K562 (cell line): ENCODE results near the gene GUCY2C. TPM values are rescaled to one million over a fixed set of nuclear protein-coding genes. Genes with fewer than 3 reads are reported as not detected.

Source experiments
- ATAC-seq: fragments of 200-7000 bp; cut with Tn5 transposase; 3 replicates; pipeline ENCODE4 v1.9.1; 2020; ENCODE audit warnings: moderate library complexity
- BruUV-seq: library from RNA; stranded (reverse); fragments of 400-500 nt; replicated peaks from 2 replicates; lab custom pipeline; 2021; lab: Mats Ljungman, UMichigan
- CTCF ChIA-PET: fragments of 300-600 bp; formaldehyde crosslinking; extraction: SDS; loops from one replicate; lab custom pipeline; 2021; ENCODE audit warnings: low intra/inter-chr PET ratio; lab: Yijun Ruan, JAX
- POLR2A ChIA-PET: fragments of 300-600, 350-650 bp; sonication (Branson Sonifier 250); formaldehyde crosslinking; extraction: SDS; loops from one replicate; lab custom pipeline; 2021; ENCODE audit warnings: antibody characterized with exemption, inconsistent platforms; lab: Yijun Ruan, JAX
- DNase-seq, 4 experiments: peaks; one replicate each; pipeline versions ENCODE4 v3.0.0 to v3.0.0-alpha.2; 2011 to 2018; ENCODE audit warnings: low spot score in 3 of 4, mixed read lengths in 3 of 4; ENCODE audit errors: extremely low read depth in 1 of 4
- FAIRE-seq: peaks from 2 replicates; lab custom pipeline; 2011; peaks lifted over from hg19 to GRCh38; lab: Jason Lieb, UNC
- H2AFZ ChIP-seq: 2 replicates; pipeline ENCODE4 v1.6.0; 2011; ENCODE audit warnings: low read depth, low read length, control low read depth, inconsistent platforms
- H3K27ac ChIP-seq: fragments of 200-600 bp; 3 replicates; pipeline ENCODE4 v1.8.0; 2011; ENCODE audit warnings: low read depth, mild to moderate bottlenecking, control low read depth, inconsistent platforms, low read length, moderate library complexity, mixed read lengths; ENCODE audit errors: extremely low read depth
- H3K27me3 ChIP-seq, 2 experiments: fragments of 300-600 bp in 1 of 2; 2 replicates in 1 of 2; 3 replicates in 1 of 2; pipeline versions ENCODE4 v1.6.0 to v1.8.0; 2011; ENCODE audit warnings: inconsistent platforms in 2 of 2, low read length in 2 of 2, mild to moderate bottlenecking in 1 of 2, mixed read lengths in 1 of 2, moderate library complexity in 1 of 2; ENCODE audit not compliant: control insufficient read depth in 2 of 2, insufficient read depth in 2 of 2
- H3K36me3 ChIP-seq: fragments of 300-600 bp; 3 replicates; pipeline ENCODE4 v1.8.0; 2011; ENCODE audit warnings: mild to moderate bottlenecking, low read length, inconsistent platforms; ENCODE audit not compliant: control insufficient read depth, insufficient read depth
- H3K4me1 ChIP-seq, 2 experiments: fragments of 200-600 bp in 1 of 2; replicated peaks in 1 of 2; 2 replicates in 1 of 2; 3 replicates in 1 of 2; pipeline versions ENCODE4 v1.5.1 to v1.8.0; 2011; ENCODE audit warnings: inconsistent platforms in 2 of 2, low read length in 2 of 2, mild to moderate bottlenecking in 1 of 2, mixed read lengths in 1 of 2, moderate library complexity in 1 of 2; ENCODE audit not compliant: control insufficient read depth in 2 of 2, insufficient read depth in 2 of 2
- H3K4me2 ChIP-seq: 2 replicates; pipeline ENCODE4 v1.6.1; 2011; ENCODE audit warnings: low read length, control low read depth, inconsistent platforms, mixed read lengths; ENCODE audit not compliant: insufficient read depth
- H3K4me3 ChIP-seq: fragments of 200-600 bp; sonication (generic), shearing (Covaris generic); 2 replicates; pipeline ENCODE4 v1.5.1; 2016; ENCODE audit warnings: control low read depth, inconsistent platforms
- H3K79me2 ChIP-seq: fragments of 200-600 bp; 3 replicates; pipeline ENCODE4 v1.8.0; 2011; ENCODE audit warnings: low read length, inconsistent platforms; ENCODE audit not compliant: control insufficient read depth, insufficient read depth
- H3K9ac ChIP-seq, 2 experiments: 2 replicates each; pipeline versions ENCODE4 v1.6.0 to v1.6.1; 2011; ENCODE audit warnings: low read depth in 2 of 2, low read length in 2 of 2, control low read depth in 1 of 2, inconsistent platforms in 1 of 2, mild to moderate bottlenecking in 1 of 2, mixed read lengths in 1 of 2; ENCODE audit not compliant: insufficient read depth in 1 of 2
- H3K9me1 ChIP-seq: one replicate; pipeline ENCODE4 v1.6.0; 2011; ENCODE audit warnings: inconsistent platforms, mild to moderate bottlenecking, low read length, moderate library complexity; ENCODE audit not compliant: control insufficient read depth, insufficient read depth
- H3K9me3 ChIP-seq: replicated peaks from 2 replicates; pipeline ENCODE4 v1.5.1; 2011; ENCODE audit warnings: low read depth, low read length, inconsistent platforms; ENCODE audit not compliant: control insufficient read depth, insufficient read depth
- H4K20me1 ChIP-seq: replicated peaks from 2 replicates; pipeline ENCODE4 v1.6.1; 2011; ENCODE audit warnings: low read length, inconsistent platforms, mixed read lengths; ENCODE audit not compliant: control insufficient read depth, insufficient read depth
- CTCF ChIP-seq, 3 experiments: IDR thresholded peaks in 2 of 3; conservative IDR thresholded peaks in 1 of 3; 2 replicates each; pipeline ENCODE4 v1.5.1; 2011 to 2012; ENCODE audit warnings: low read length in 3 of 3, mild to moderate bottlenecking in 3 of 3, control low read depth in 2 of 3, improper control_type of control experiment in 1 of 3, inconsistent platforms in 1 of 3, low read depth in 1 of 3, mixed read lengths in 1 of 3, moderate library complexity in 1 of 3; ENCODE audit not compliant: insufficient read depth in 2 of 3
- DPF2 ChIP-seq: fragments of 450-650 bp; IDR thresholded peaks from 2 replicates; pipeline ENCODE4 v1.6.1; 2016
- KLF16 ChIP-seq: IDR thresholded peaks from 2 replicates; pipeline ENCODE4 v1.6.1; 2016; ENCODE audit warnings: antibody characterized with exemption
- MBD1 ChIP-seq: fragments of 250-450 bp; sonication (Bioruptor Pico); IDR thresholded peaks from 2 replicates; pipeline ENCODE4 v1.8.0; 2022; ENCODE audit warnings: inconsistent platforms
- POLR2G ChIP-seq: fragments of 200-400 bp; formaldehyde crosslinking; IDR thresholded peaks from 2 replicates; pipeline ENCODE4 v1.6.1; 2017; ENCODE audit warnings: low read depth, mild to moderate bottlenecking, antibody characterized with exemption, low read length, moderate library complexity
- RAD21 ChIP-seq, 2 experiments: fragments of 250-450 bp in 1 of 2; fragments of 450-650 bp in 1 of 2; sonication (Bioruptor Pico) in 1 of 2; formaldehyde crosslinking in 1 of 2; IDR thresholded peaks in 1 of 2; conservative IDR thresholded peaks in 1 of 2; 2 replicates each; pipeline versions ENCODE4 v1.4.0 to v1.8.0; 2020 to 2022; ENCODE audit warnings: mild to moderate bottlenecking in 2 of 2, moderate library complexity in 1 of 2
- RCOR1 ChIP-seq, 2 experiments: IDR thresholded peaks; 2 replicates each; pipeline ENCODE4 v1.6.1; 2012; ENCODE audit warnings: low read depth in 2 of 2, low read length in 2 of 2, borderline replicate concordance in 1 of 2, improper control_type of control experiment in 1 of 2
- STAG1 ChIP-seq: sonication (generic); formaldehyde crosslinking; IDR thresholded peaks from 2 replicates; pipeline ENCODE4 v1.5.0; 2020; ENCODE audit warnings: missing genetic modification reagents, borderline replicate concordance
- ZC3H8 ChIP-seq: fragments of 450-650 bp; IDR thresholded peaks from 2 replicates; pipeline ENCODE4 v1.6.1; 2017
- ZNF76 ChIP-seq: fragments of 250-450 bp; sonication (Bioruptor Pico); IDR thresholded peaks from 2 replicates; pipeline ENCODE4 v1.4.0; 2020; ENCODE audit warnings: mild to moderate bottlenecking, moderate library complexity, borderline replicate concordance
- WGBS: fragments of 100-300 bp; shearing (Covaris generic); methylation state at CpG from one replicate; pipeline ENCODE4 v1.1.6; 2016; ENCODE audit warnings: low coverage, mixed read lengths; ENCODE audit not compliant: insufficient coverage; ENCODE audit errors: missing lambda C conversion rate; 5-methylcytosine and 5-hydroxymethylcytosine counted together
- in situ Hi-C: fragments of 300-500 bp; cut with MboI; formaldehyde crosslinking; loops from 4 replicates; pipeline ENCODE4 v1.15.0; 2018; ENCODE audit warnings: inconsistent platforms, mixed read lengths
- intact Hi-C: fragments of 100-400 bp; cut with micrococcal nuclease; formaldehyde crosslinking; loops from 2 replicates; pipeline ENCODE4 v1.14.2; 2022
- polyA plus RNA-seq, 8 experiments: library from polyadenylated mRNA; depleted of rRNA in 4 of 8; stranded (reverse) in 5 of 8; unstranded in 3 of 8; fragments of >200 nt; fragmentation: Nextera tagmentation in 2 of 8; fragmentation: Illumina TruSeq in 1 of 8; extraction: Ambion mirVana in 2 of 8; extraction: Trizol in 1 of 8; gene quantifications; 2 replicates each; pipeline versions ENCODE4 v1.2.1 to v1.2.3, GENCODE V29; 2011 to 2014; ENCODE audit warnings: inconsistent platforms in 1 of 8, missing spikeins in 1 of 8
- total RNA-seq, 7 experiments: library from RNA; depleted of rRNA in 6 of 7; stranded (reverse); fragments of >200 nt in 6 of 7; fragmentation: Illumina TruSeq in 2 of 7; extraction: Trizol in 2 of 7; gene quantifications; 2 replicates each; pipeline versions ENCODE4 v1.2.1 to v1.2.3, GENCODE V29; 2011 to 2021; ENCODE audit warnings: low replicate concordance in 1 of 7
- TF ChIP-seq, protein P1 (sequence below): fragments of 450-650 bp; formaldehyde crosslinking; IDR thresholded peaks from 2 replicates; pipeline ENCODE4 v1.4.0; 2020; ENCODE audit warnings: mild to moderate bottlenecking, moderate library complexity
- TF ChIP-seq, protein P2 (sequence below): fragments of 250-450 bp; sonication (Bioruptor Pico); IDR thresholded peaks from 2 replicates; pipeline ENCODE4 v1.8.0; 2021; ENCODE audit warnings: borderline replicate concordance, mild to moderate bottlenecking, moderate library complexity; ENCODE audit not compliant: poor library complexity, severe bottlenecking

GUCY2C gene
- total and polyA plus RNA-seq, 9 of the 15 experiments (the other 6 are each of a cell fraction or from before 2014, with no cell fraction given): 0.01 to 0.05 (median 0.04) TPM; not detected in 6

DNA sequence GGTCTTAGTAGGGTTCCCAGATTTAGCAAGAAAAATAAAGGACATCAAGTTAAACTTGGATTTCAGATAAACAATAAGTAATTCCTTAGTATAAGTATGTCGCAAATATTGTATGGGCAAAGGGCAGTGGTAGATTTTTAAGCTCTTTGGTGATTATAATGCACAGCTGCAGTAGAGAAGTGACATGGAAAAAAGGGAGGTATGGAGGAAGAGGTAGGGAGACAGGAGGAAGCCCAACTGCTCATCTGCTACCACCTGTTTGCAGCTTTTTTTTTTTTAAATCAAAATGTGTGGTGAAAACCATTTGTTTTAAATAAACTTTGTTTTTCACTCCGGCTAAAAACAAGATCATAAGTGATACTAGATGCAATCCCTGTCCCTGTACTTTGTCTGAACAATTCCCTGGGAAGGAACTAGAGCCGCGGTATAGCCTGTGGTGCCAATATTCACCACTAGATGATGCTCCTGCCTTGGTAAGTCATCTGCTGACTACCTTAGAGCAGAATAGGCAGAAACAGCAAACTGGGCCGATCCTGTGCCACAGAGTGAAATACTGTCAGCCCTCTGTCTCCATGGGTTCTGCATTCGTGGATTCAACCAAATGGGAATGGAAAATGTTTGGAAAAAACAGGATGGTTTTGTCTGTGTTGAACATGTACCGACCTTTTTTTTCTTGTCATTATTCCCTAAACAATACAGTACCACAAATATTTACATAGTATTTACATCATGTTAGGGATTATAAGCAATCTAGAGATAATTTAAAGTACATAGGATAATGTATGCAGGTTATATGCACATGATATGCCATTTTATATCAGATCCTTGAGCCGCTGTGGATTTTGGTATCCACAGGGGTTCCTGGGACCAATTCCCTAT, 66.3 kb downstream of the GUCY2C start:
- H3K9me3 ChIP-seq: no peaks in the 10 kb centered on the region
- no peaks in the 10 kb centered on the region for H3K9me1 ChIP-seq
- no peak overlapping the region for H3K27ac ChIP-seq
- ATAC-seq: peak; percentile 98
- no peaks in the 10 kb centered on the region for H4K20me1 ChIP-seq
- no peak overlapping the region for H3K4me2 ChIP-seq
- ChIA-PET CTCF (interaction anchor here (0.7 to 2.2 kb wide), 7 partner anchors 34 to 391 kb away, joined by 3 to 6 read pairs (median 3); no protein-coding TSS in a partner anchor), POLR2A (no interaction called here)
- no peak overlapping the region for H3K9ac ChIP-seq
- peak; percentile 75 for FAIRE-seq
- intact Hi-C loops: loop anchor here (1.0 to 10.0 kb wide), 6 partner anchors 34 to 895 kb away; no protein-coding TSS in a partner anchor
- H2AFZ ChIP-seq: no peak overlapping the region
- DNase-seq: peak; percentile 40 to 62 (median 46)
- no peak overlapping the region for H3K4me3 ChIP-seq
- no peaks in the 10 kb centered on the region for H3K4me1 ChIP-seq
- no peaks in the 10 kb centered on the region for H3K36me3 ChIP-seq
- no peaks in the 10 kb centered on the region for H3K79me2 ChIP-seq
- BruUV-seq: no TSS peak
- in situ Hi-C loops: no loop called here
- no peaks in the 10 kb centered on the region for H3K27me3 ChIP-seq
- WGBS: 0% methylated on average over 8 of the region's 8 CpGs
- TF ChIP-seq, protein P1, sequence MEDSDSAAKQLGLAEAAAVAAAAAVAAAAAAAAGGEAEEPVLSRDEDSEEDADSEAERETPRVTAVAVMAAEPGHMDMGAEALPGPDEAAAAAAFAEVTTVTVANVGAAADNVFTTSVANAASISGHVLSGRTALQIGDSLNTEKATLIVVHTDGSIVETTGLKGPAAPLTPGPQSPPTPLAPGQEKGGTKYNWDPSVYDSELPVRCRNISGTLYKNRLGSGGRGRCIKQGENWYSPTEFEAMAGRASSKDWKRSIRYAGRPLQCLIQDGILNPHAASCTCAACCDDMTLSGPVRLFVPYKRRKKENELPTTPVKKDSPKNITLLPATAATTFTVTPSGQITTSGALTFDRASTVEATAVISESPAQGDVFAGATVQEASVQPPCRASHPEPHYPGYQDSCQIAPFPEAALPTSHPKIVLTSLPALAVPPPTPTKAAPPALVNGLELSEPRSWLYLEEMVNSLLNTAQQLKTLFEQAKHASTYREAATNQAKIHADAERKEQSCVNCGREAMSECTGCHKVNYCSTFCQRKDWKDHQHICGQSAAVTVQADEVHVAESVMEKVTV: peak; percentile 84
- TF ChIP-seq POLR2G (no peak), DPF2 (no peak), CTCF (IDR thresholded peaks at IDR 0.05 in 2 of 3, conservative IDR thresholded peaks at IDR 0.05 in 1 of 3; ENCODE audit: insufficient read depth in 2 of 3, low read depth in 1 of 3, low read length in 3 of 3) (peak; percentile 78 to 86 (median 80)), ZC3H8 (no peak), KLF16 (peak; percentile 38; the same call in 1 of the 2 replicates), RCOR1 (IDR thresholded peaks at IDR 0.05; ENCODE audit: borderline replicate concordance in 1 of 2, low read depth in 2 of 2, low read length in 2 of 2) (no peak), RAD21 (CRISPR knock-in tag; conservative IDR thresholded peaks at IDR 0.05 in 1 of 2, IDR thresholded peaks at IDR 0.05 in 1 of 2) (peak; percentile 83 to 91), ZNF76 (no peak), STAG1 (CRISPR knock-in tag) (peak; percentile 57; the same call in 1 of the 2 replicates), MBD1 (CRISPR knock-in tag) (no peak)
- TF ChIP-seq, protein P2, sequence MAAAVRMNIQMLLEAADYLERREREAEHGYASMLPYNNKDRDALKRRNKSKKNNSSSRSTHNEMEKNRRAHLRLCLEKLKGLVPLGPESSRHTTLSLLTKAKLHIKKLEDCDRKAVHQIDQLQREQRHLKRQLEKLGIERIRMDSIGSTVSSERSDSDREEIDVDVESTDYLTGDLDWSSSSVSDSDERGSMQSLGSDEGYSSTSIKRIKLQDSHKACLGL (CRISPR knock-in tag): no peak
